Central memory CD4-positive, alpha-beta T cell (primary cell): ENCODE data around the gene DNAJC12.
"Not testable (repeated sequence)": the region's sequence is repeated elsewhere in the genome, so short reads cannot be mapped to it uniquely, and the experiment has no call there.

Source experiments
- DNase-seq: peaks from one replicate; pipeline ENCODE4 v3.0.0; 2022
- total RNA-seq, 3 experiments: gene quantifications; one replicate each; lab custom pipeline; 2026; lab: John Stamatoyannopoulos, UW

Gene DNAJC12
- total RNA-seq: 0.19 to 0.67 (median 0.27) reads per million in 3 experiments

DNA sequence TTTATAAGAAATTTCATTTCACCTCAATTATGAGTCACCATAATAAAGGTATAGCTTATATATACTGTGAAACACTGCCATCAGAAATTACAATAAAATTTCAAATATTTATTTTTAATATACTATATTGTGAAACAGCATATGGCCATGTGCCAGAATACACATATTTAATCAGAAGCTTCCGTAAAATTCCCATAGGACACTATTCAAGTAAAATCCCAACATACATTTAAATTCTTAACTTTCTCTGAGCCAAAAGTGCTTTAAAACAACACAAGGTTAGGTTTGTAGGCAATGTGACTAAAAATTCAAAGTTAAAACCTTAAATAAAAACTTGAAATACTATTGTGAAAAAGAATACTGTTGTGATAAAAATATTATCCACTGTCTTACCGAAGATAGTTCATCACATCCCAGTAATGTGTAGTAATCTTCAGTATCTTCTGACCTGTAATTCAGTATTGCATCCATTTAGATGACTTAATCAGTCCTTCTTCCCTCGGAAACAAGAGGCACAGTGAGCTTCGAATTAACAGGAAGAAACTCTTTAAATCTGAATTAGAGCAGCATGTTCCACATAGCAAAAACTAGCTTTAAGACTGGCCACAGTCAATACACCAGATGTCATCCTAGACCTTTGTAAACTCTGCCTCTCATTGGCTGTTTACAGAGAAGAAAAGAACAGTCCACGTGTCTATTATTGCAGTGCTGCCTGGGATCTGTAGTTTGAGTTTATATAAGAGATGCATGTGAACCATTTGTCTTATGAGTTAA is at the start of gene DNAJC12:
Gene DNAJC12, minus strand, starts transcription at position 648 of the 774 bp plus-strand sequence. Its CDS starts 177 bp downstream, at position 471.
- no peak for DNase-seq

- peak; percentile 79 for DNase-seq
These were observed 47.1 kb upstream of the DNAJC12 start for GRCh38 chr10:67884842-67885670.

DNA sequence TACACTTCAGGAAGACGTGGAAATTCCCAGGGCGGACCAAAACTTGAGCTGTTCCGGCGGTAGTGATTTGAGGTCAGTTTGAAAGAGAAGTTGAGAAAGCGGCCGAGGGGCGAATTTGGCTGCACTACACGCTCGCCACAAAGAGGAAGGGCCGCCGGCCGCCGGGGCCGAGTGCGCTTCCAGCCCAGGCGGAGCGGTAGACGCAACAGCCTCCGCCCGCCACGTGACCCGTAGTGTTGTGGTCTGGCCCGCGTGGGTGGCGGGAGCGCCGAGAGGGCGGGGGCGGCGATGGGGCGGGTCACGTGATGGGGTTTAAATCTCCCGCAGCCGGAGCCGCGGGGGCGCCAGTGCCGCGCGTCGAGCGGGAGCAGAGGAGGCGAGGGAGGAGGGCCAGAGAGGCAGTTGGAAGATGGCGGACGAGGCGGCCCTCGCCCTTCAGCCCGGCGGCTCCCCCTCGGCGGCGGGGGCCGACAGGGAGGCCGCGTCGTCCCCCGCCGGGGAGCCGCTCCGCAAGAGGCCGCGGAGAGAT is 46.4 kb upstream of the DNAJC12 start, which contains the start of gene SIRT1:
Gene SIRT1, plus strand, starts transcription at position 344 of the 529 bp plus-strand sequence. Its CDS starts 66 bp downstream, at position 410.
- DNase-seq: peak; percentile 93

DNA sequence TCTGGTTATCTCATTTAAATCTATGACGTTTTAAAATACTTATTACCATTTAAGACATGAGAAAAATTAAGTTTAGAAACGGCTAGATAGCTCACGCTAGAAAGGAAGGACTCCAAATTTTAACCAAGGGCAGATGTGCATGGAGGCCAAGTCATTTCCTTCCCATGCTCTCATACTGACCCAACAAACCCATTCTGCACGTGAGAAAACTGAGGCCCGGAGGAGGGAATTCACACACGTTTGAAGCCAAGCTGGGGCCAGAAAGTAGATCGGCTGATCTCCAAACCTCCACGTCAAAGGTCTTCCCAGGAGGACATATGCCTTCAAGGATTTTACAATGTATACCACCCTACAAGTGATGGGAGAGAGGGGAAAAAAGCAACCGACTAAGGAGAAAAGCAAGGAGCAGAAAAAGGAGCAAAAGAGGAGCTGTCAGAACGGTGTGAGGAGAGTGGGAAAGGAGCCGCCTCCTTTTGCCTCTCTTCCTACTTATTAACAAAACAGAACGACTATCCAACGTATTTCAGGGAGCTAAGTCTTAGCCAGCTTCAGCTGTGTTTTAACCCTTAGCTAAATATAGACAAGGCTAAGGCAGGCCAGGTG is 45.8 kb upstream of the DNAJC12 start:
- DNase-seq: no peak

DNA sequence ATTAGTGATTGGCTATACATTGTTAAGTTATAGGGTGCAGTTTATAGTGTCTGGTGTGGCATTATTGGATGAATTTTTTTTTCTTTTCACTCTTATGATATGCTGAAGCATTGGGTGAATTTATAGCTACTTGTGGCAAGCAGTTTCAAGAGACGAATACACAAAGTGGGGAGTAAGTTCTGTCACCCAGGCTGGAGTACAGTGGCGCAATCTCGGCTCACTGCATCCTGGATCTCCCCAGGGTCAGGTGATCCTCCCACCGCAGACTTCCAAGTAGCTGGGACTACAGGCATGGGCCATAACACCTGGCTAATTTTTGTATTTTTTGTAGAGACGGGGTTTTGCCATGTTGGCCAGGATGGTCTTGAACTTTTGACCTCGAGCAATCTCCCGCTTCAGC is 40.1 kb upstream of the DNAJC12 start:
- DNase-seq: no peak

GRCh38 chr10:67877421-67877820 is 39.4 kb upstream of the DNAJC12 start:
- DNase-seq: not testable (repeated sequence)

DNA sequence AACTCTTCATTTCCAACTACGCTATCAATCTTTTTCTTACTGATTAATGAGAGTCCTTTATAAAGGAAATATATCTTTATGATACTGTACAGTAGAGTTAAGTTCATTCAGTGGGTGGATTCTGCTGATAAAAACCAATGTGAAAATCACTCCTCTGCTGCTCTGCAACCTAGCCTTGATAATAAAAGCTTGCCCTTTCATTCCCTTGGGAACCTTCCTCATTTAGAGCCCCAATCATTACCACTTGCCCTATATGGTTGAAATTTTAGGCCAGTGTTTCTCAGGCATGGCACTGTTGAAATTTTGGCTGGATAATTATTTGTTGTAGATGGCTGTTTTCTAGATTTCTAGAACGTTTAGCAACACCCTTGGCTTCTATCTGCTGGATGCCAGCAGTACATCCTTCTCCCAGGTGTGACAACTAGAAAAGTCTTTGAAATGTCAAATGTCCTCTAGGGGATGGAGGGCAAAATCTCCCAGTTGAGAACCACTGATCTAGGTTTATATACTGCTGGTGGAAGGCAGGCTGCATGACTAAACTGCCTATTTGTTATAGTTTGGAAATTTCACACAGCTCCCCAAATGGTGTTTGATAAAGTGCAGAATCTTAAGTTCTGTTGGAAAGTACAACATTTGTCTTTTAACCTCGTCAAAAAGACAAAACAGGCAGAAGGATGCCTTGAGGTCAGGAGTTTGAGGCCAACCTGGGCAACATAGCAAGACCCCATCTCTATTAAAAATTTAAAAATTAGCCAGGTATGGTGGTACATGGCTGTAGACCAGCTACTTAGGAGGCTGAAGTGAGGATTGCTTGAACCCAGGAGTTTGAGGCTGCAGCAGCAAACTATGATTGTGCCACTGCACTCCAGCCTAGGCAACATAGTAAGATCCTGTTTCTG is 37.6 kb upstream of the DNAJC12 start:
- no peak for DNase-seq

- no peak for DNase-seq
These were observed 32.0 kb upstream of the DNAJC12 start for GRCh38 chr10:67869996-67870395.

DNA sequence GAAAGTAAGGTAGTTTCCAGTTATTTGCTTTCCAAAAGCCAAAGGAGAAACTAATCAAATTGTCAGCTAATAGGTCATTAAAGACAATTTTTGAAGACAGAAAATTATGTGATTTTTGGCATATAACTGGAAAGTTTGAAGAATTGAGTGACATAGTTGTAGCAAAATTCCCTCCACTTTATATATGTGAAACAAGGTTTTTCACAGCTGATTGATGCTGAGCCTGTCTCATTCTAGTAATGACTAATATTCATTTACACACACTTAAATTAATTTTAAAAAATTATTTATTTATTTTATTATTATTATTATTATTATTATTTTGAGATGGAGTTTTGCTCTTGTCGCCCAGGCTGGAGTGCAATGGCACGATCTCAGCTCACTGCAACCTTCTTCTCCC is 30.1 kb upstream of the DNAJC12 start:
- DNase-seq: no peak

- no peak for DNase-seq
These were observed 26.8 kb upstream of the DNAJC12 start for GRCh38 chr10:67864607-67865371.

DNA sequence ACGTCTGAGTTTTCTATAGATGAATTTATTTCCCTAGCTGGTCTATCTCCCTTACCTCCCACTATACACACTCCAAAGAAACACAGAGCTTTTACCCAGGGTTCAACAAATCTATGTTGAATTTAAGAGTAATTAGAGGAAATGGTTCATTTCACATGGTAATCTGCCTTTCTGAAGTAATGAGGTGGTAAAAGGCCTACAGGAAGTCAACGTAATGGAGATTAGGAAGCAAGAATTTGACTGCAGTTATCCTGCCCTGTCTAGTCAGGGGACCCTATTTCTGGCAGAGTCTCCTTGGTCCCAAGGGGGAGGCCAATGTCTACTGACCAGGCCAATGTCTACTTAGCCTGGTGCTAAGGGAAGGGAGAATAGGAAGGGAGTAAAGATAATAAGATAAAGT is 25.1 kb upstream of the DNAJC12 start:
- no peak for DNase-seq

DNA sequence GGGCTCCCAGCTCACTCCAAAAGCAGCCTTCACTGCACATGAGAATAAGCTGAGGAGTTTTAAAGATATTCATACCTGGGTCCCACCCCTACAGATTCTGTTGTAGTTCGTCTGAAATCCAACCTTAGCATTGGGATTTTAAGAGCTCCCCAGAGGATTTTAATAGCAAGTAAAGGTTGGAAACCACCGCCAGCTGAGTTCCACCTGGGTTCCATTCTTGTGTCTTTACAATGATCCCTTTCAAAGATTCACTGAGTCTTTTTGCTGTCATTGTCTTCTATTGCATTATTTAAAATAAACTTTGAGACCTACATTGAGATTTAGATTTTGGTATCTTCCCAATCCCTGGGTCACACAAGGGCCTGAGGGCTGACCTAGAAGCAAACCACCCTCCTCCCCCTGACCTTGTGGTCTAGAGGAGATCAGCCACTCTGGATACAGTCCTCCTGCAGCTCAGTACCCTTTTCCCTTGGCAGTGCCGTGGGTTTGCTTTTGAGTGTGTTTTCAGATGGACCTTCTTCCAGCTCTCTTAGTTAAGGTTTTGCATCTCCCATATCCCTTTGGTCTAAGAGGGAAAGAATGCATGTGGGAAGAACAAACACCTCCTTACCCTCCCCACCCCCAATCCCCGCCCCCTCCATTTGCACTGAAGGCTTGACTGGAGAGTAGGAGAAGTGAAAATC is 23.9 kb upstream of the DNAJC12 start:
- no peak for DNase-seq

DNA sequence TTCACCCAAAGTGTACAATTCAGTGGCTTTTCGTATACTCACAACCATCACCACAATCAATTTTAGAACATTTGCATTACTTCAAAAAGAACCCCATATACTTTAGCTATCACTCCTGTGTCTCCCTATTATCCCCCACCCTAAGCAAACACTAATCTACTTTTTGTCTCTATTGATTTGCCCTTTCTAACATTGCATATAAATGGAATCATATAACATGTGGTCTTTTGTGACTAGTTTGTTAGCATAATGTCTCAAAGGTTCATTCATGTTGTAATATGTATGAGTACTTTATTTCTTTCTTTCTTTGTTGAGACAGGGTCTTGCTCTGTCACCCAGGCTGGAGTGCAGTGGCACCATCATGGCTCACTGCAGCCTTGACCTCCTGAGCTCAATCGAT is 21.0 kb upstream of the DNAJC12 start:
- DNase-seq: no peak

DNA sequence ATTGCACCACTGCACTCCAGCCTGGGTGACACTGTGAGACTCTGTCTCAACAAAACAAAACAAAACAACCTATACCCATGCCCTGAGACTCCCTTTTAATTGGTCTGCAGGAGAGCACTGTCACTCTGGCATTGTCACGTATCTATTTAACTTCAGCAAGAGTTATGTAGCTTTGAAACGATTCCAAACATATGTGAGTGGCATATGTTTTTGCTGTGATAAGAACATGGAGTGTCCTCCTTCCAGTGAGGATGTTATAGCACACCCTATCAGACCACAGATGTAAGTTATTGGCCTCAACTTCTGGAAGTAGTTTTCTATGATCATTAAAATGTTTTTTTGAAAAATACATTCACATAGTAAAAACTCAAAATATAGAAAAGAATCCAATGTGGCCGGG is 15.5 kb upstream of the DNAJC12 start:
- no peak for DNase-seq

DNA sequence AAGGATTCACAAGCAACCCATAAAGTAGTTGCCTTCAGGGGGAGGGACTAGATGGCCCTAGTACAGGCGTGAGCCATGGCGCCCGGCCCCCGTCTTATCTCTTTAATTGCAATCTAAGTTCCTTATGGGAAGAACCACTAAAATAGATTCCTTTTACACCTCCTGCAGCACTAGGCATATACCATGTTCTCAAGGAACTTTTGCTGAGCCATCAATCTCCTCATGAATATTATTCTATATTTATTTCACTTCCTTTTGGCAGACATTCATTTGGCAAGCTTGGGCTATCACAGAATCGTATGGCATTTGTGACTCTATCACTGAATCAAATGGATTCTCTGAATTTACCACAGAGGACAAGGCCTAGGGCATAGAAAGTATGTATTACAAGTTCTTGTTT is 14.8 kb upstream of the DNAJC12 start:
- DNase-seq: no peak

DNA sequence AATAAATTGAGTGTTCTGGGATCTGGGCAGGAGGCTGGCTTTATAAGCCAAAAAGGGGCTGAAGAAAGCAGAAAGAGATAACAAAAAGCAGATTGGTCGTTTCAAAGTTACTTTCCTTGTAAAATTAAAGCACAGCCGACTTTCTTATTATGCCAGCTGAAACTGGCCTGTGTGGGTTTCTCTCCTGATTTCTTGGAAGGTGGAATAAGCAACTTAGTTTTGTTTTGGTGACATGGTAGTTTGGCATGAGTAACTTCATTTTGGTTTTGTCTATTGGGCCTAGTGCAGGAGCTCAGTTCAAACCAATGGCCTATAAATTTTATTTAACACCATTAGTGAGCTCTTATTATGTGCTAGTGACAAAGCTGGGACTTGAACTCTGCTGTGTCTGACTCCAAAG is 13.2 kb upstream of the DNAJC12 start:
- DNase-seq: no peak

DNA sequence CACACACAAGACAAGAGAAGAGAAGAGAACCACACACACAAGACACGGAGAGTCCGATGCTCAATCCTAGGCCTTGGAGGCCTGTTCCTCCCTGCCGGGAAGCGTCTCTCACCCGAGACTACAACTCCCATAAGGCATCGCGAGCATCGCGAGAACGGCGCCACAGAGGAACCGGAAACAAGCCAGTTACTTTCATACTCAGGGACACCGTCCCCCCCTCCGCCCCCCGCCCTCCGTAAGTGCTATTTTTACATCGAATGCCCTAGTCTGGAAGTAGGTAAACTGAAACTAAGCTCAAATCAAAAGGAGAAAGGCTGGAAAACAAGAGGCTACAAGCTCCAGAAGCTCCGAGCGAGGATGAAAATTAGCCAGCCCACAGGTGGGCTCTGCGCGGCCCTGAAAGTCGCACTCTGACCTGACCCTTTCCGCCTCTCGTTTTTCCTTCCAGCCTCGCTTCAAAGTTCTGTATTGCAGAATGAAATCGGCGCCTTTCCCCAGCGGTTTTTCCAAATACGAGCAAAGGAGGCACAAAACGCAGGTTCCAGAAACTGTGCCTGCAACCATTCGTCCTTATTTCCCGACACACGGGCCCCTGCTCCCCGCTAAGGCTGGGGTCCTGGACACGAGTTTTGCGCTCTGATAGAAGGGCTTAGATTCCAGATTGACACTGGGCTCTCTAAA is 11.5 kb upstream of the DNAJC12 start:
- DNase-seq: peak; percentile 87

- DNase-seq: no peak
These were observed 5.3 kb upstream of the DNAJC12 start for GRCh38 chr10:67843284-67843683.

GRCh38 chr10:67841737-67842136 is 3.7 kb upstream of the DNAJC12 start:
- DNase-seq: no peak

GRCh38 chr10:67839951-67840350 is 2.0 kb upstream of the DNAJC12 start:
- DNase-seq: no peak
